GM19023 (cell line): ENCODE measurements around the gene FREM3.

Experiments
- ATAC-seq: cut with Tn5 transposase; IDR thresholded peaks from one replicate; pipeline ENCODE4 v1.9.1; 2021; ENCODE audit warnings: mild to moderate bottlenecking, moderate library complexity; ENCODE audit not compliant: unreplicated experiment

The FREM3 gene

GRCh38 chr4:143668930-143669552 lies 31.4 kb downstream of the FREM3 start:
- ATAC-seq = peak; percentile 90

GRCh38 chr4:143667461-143667860 lies 33.0 kb downstream of the FREM3 start:
- no peak for ATAC-seq

DNA sequence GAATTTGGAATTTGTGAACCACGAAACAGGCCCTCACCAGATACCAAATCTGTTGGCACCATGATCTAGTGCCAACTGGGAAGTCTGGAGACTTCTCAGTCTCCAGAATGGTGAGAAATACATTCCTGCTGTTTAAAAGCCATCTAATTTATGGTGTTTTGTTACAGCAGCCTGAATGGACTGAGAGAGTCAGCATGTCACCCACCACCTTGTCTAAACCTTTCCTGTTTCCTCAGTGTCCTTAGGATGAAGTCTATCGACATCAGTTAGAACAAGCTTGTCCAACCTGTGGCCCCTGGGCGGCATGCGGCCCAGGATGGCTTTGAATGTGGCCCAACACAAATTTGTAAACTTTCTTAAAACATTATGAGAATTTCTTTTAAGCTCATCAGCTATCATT lies 42.1 kb downstream of the FREM3 start:
- ATAC-seq = no peak

- no peak for ATAC-seq
These were observed 45.9 kb downstream of the FREM3 start for GRCh38 chr4:143654571-143654970.

GRCh38 chr4:143653031-143653430 lies 47.4 kb downstream of the FREM3 start:
- ATAC-seq = no peak

- ATAC-seq = no peak
These were observed 57.1 kb downstream of the FREM3 start for GRCh38 chr4:143643399-143643798.

DNA sequence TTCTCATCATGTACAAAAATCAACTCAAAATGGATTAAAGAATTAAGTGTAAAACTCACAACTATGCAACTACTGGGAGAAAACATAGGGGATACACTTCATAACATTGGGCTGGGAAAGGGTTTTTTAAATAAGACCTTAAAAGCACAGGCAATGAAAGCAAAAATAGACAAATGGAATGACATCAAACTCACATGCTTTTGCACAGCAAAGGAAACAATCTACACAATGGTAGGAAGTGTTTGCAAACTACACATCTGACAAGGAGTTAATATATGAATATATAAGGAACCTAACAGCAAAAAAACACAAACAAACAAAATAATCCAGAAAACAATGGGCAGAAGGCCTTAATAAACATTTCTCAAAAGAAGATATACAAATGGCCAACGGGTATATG lies 57.9 kb downstream of the FREM3 start:
- ATAC-seq = no peak

DNA sequence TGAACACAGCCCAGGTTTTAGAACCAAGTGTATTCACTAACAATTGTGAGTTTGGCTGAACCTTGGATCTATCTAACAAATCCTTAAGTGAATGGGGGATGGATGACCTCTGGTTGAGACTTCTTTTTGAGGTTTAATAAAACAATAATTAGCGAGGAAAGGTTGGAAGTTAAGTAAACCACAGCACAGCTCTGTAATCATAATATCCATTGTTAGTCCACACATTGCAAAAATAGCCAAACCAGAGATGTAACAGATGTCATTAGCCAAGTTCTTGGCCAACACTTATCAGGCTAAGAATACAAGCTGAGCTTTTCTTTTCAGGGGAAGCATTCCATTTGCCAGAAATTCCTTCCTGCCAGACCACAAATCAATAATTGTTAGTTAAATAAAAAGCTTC lies 59.1 kb downstream of the FREM3 start:
- no peak for ATAC-seq

DNA sequence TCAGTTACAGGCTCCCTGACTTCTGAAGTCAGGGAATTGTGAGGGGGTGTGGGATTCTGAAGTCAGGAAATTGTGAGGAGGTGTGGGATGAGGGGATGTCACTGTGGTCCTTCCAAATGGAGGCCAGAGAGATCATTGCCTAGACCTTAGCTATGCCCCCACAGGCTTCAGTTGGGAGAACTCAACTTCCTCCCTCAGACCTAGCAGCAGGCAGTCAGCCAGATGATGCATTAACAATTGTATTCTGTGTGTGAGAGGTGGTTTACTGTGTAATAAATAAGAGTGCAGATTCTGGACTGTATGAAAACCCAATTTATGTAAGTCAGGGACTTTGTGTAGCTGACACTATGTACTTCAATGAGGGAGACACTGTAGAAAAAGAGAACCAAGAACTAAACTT lies 65.7 kb downstream of the FREM3 start:
- no peak for ATAC-seq

DNA sequence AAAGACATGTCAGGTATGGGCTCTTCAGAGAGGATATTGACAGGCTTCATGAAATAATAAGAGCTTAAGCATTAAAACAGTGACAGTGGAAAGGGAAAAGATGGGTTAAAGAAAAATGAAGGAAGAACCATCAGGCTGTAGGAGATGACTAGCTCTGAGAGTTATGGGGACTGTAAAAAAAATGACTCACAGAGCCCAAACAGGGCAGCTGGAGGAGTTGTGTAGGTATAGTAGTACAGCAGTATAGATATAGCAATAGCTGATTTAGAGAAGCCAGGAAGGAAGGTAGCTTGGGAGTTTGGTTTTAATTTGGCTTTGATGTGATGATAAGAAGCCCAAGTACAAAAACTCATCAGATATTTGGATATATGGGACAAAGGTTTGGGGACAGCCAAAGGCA lies 66.6 kb downstream of the FREM3 start:
- no peak for ATAC-seq

DNA sequence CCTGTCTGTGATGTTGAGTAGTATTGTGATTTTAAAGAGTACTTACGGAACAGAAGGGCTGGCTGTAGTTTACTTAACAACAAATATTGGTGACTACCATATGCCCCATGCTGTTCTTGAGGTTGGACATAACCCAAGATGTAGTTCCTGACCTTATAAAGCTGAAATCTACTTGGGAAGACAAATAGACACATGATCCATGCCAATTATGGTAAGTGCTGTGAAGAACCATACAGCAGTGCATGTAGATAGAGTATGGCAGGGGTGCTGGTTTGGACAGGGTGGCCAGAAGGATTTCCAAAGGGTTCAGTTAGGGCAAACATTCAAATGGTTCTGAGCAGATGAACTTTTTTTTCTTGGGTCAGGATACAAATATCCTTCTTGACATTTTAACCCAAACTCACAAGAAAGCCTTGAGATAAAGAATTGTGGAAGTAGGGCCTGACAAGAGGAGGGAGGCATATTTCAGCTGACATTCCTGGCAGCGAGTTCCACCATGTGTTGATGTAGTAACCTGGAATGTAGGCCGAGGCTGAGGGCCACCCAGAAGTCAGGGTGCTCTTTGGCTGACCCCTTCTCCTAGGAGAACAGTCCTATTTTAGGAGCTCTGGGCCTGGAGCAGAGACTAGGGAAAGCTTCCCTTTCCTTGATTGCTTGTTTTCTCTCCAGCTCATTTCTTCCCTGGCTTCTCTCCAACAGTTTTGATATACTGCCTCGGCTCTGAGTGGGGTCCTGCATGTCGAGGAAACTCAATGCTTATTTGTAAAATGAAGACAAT lies 74.2 kb downstream of the FREM3 start:
- no peak for ATAC-seq

GRCh38 chr4:143625632-143626031 lies 74.8 kb downstream of the FREM3 start:
- no peak for ATAC-seq

DNA sequence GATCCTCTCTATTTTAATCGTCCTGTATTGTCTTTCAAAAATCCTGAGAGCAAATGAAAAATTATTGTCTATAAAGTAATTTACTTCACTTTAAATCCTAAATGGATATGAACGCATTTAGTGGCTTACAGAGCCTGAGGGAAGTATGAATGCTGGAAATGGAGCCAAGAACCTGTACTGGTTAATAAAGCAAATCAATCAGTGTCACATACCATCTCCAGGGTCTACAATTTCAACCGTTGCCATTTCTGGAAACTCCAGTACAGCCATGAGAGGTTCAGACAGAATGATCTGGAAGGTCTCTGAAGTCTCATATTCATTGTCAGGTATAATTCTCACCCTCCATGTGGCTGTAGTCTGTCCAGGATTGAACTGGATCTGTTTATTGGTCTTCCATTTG lies 76.6 kb downstream of the FREM3 start:
- no peak for ATAC-seq

GRCh38 chr4:143618811-143619210 lies 81.7 kb downstream of the FREM3 start:
- ATAC-seq = no peak

DNA sequence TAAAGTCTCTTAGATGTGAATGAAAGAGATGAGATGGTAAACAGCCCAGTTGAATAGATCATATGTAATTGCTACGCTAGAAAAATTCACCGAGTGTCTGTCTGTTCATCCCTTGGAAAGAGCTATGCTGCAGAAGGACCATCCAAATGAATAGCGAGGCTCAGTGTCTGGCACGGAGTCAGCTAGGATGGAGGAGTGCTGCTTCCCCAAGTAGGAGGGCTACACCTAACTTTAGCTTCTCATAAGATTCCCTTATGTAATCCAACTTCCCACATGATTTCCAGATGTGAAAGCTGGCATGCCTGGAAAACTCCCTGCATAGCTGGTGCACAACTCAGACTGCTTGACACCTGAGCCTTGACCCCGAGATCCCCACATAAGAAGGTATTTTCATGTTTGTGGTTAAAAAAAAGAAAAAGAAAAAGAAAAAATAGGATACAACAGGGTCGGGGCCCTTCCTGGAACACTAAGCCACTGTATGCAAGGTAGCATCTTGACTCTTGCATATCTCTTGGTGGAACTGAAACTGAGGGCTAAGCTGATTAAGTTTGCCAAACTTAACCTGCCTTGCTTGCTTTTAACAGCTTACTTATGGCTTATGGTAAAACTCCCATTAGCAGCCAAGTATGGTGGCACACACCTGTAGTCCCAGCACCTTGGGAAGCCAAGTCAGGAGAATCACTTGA lies 82.3 kb downstream of the FREM3 start:
- ATAC-seq = no peak

GRCh38 chr4:143616771-143617170 lies 83.7 kb downstream of the FREM3 start:
- peak; percentile 85 for ATAC-seq

GRCh38 chr4:143609492-143609891 lies 91.0 kb downstream of the FREM3 start:
- no peak for ATAC-seq

DNA sequence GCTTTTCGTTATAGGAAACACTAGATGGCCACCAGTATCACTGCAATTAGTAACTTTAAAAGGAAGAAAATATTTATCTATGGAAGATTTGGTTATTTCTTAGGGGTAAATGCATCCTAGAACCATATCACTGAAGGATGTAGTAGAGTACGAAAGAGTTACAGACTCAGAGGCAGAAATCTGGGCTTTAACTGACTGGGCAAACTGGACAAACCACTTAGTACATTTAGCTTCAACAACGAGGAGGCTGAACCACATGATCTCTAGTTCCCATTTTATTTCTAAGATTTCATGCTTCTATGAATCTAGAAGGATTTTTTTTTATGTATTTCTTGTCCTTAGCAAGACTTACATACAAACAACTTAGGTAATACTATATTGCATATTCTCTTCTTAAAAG lies 94.0 kb downstream of the FREM3 start:
- ATAC-seq = no peak

GRCh38 chr4:143599827-143600226 lies 100.6 kb downstream of the FREM3 start:
- ATAC-seq = no peak

DNA sequence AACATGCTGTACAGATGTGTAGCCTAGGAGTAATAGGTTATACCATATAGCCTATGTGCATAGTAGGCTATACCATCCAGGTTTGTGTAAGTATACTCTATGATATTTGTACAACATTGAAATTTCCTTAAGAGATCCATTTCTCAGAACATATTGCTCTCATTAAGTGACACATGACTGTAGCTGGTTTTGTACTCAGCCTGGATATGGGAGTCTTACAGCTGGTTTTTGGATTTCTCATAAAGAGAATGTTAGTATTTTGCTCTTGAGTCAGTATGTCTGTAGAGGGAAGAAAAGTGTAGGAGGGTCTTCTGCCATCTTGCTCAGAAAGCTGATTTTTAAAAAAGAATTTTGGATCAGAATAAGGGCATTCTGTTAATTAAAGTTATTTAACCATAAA lies 101.7 kb downstream of the FREM3 start:
- ATAC-seq = no peak

GRCh38 chr4:143597276-143597675 lies 103.2 kb downstream of the FREM3 start:
- ATAC-seq = no peak

DNA sequence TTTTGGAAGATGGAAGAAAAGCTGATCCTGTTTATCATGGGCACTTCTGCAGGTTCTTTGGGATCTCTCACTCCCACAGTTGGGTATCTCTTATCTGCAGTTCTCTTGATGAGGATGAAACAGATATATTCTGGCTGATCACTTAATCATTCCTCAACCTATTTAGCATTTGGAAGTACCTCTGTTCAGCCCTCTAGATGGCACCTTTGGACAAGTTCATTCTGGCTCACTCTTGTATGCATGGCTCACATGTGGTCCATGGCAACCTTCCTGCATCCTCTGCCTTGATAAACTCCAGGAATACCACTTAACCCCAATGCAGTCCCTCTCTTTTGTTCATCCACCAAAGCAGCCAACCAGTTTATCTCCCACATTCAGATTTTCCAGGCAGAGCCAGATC lies 112.8 kb downstream of the FREM3 start:
- no peak for ATAC-seq
